Activated gamma-delta T cell treated with Interleukin-2 at 50 U/mL for 16 hours (primary cell): Measurements from ENCODE around the gene MCL1.

ENCODE experiments used
- DNase-seq: peaks from one replicate; pipeline ENCODE4 v3.0.0-alpha.2; 2020

Gene MCL1

DNA sequence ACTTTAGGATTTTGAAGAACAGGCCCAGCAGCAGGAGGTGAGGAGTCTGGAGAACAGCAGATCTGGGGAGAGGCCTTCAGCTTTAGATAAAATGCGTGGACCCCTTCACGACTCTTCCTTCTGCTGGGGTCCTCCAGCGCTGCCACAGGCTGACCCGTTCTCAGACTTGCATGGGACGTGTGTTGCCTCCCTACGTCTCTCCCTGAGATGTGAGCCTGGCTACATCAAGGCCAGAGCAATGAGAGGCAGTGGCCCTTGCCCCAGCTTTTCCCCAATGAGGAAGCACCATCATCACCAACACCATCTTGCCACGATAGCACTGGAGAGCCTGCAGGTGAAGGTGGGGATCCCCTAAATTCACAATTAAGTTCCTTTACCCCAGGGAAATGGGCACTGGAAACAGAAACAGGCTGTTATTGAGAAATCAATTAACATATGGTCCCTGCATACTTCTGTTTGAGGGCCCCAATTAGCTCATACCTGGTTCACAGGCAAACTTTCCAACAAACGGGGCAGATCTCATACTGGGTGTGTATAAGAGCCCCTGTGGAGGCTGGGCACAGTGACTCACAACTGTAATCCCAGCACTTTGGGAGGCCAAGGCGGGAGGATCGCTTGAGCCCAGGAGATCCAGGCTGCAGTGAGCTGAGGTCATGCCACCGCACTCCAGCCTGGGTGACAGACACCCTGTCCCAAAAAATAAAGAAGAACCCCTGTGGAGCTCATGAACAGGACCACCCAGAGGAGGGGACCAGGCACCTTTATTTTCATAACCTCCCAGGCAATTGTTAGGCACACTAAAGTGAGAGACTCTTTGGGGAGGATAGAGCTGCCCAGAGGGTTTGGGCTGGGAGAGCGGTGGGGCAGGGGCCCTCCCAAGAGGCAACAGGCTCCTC lies 42.3 kb downstream of the MCL1 start:
- no peak for DNase-seq

- no peak for DNase-seq
Observed at GRCh38 chr1:150535511-150536287, 43.7 kb downstream of the MCL1 start.

DNA sequence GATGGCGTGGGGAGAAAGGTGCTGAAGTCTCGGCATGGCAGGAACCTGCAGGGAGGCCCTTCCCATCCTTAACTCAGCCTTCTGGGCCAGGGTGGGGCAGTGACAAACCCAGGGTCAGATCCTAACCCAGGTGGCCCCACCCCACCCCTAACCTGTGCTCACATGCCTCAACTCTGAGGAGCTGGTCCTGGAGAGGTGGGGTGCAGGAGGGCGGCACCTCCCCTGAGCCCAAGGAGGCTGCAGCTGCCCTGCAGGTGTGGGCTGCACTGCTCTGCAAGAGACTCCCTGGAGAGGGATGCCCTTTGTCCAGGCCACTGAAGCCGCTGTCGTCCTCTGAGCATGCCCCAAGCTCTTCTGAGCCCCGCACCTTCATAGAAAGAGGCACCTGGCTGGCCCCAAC lies 45.4 kb downstream of the MCL1 start:
- DNase-seq = no peak

DNA sequence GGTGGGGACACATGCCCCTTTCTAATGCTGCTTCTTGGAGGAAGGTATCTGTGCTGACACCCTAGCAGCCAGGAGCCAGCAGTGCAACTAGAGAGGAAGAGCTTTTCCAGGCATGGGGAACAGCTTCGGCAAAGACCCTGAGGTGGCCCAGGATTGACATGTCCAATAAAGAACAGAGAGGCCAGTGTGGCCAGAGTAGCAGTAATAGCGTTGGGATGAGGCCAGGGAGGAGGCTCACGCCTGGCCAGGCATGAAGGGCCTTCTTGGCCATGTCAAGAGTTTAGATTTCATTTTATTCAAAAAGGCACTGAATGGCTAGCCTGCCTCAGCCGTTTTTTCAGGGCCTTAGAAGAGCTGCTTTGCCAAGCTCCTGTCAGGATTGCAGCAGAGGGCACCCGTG lies 46.5 kb downstream of the MCL1 start:
- no peak for DNase-seq

- no peak for DNase-seq
Observed at GRCh38 chr1:150530491-150531159, 48.8 kb downstream of the MCL1 start.

DNA sequence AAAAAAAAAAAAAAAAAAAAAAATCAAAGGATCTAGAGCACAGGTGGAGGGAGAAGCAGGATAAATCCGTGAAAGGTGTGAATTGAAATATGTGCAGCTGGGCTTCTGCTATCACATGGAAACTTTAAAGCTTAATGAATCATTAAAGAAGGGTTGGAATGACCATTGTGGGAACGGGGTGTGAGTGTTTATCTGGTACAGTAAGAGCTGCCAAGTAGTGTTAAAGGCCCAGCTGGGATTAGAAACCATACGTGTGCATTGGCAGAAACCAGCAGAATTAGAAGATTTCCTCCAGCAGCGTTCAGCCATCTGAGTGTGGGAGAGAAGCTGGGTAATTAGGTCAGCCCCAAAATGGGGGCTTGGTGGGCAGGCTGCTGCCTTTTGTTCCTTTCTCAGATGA lies 50.4 kb downstream of the MCL1 start:
- no peak for DNase-seq

DNA sequence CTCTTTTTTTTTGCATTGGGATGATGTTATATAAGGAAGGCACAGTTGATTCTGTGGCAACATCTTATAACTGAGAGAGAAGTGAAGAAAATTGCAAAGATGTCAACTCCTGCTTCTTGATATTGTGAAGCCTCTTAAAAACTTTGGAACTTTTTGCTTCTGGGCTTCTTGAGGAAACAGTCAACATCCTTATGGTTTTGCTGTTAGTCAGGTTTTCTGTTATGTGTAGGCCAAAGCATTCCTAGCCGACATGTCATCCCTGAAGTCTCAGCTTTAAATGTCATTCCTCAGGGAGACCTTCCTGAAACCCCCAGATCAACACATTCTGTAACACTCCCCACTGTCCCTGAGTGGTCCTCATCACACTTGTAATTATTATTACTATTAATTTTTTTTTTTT lies 51.2 kb downstream of the MCL1 start:
- no peak for DNase-seq

GRCh38 chr1:150525348-150525747 lies 54.1 kb downstream of the MCL1 start:
- DNase-seq = no peak
